ENCODE results near the gene CCNDBP1.

The CCNDBP1 gene

GRCh38 chr15:43184407-43185124 lies 637 bp upstream of the CCNDBP1 start:
- no peak for DNase-seq (ENCODE audit: low read depth)
- H3K4me3 ChIP-seq (ENCODE audit: control insufficient read depth, low read depth, low read length) = peak overlapping the region; percentile 84
- TF ChIP-seq CTCF (conservative IDR thresholded peaks at IDR 0.05; ENCODE audit: control insufficient read depth, insufficient read depth, low read depth, low read length) = no peak

- peak overlapping the region; percentile 84 for H3K4me3 ChIP-seq (ENCODE audit: control insufficient read depth, low read depth, low read length)
- DNase-seq (ENCODE audit: low read depth) = no peak
- TF ChIP-seq CTCF (conservative IDR thresholded peaks at IDR 0.05; ENCODE audit: control insufficient read depth, insufficient read depth, low read depth, low read length) = no peak
Measured at GRCh38 chr15:43186003-43186353, 775 bp downstream of the CCNDBP1 start.

DNA sequence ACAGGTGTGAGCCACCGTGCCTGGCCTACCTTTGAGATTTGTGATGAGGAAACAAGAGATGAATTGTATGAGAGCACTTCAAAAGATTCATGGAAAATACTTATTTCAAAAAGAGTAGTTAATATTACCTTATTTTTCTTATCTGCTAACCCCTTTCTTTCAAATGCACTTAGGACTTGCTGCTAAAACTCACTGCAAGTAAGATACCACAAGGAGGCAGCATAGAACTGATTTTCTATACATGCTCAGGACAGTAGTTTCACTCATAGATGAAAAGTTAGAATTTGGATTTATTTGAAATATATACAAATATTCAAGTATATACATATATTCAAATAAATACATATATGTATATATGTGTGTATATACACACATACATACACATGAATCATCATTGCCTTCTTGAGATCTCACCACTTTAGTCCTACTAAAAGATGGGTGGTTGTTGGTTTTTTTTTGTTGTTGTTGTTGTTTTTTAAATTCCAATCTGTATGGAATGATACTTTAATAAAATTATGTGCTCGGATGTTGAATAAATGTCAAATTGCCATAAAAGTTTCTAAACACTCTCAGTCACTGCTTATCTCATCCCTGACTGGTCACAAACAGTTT lies 2.4 kb downstream of the CCNDBP1 start:
- no peak overlapping the region for H3K4me3 ChIP-seq (ENCODE audit: control insufficient read depth, low read depth, low read length)
- DNase-seq (ENCODE audit: low read depth) = peak; percentile 70
- TF ChIP-seq CTCF (conservative IDR thresholded peaks at IDR 0.05; ENCODE audit: control insufficient read depth, insufficient read depth, low read depth, low read length) = peak; percentile 76

DNA sequence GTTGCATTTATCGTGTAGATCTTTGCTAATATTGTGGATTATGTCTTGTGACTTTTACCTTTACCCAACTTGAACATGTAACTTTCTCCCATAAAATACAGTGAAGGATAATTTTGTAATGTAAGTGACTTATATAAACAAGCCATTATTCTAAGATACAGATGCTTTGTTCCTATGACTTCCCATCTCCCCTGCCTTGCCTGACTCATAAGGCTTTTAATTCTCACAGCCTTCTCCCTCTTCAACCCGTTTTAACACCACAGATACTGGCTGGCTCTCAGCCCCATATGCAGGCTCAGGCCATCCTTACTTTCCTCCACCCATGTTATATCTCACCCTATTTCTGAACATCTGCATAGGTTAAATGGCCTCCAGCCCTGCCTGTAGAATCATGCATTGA lies 4.1 kb downstream of the CCNDBP1 start:
- no peak overlapping the region for H3K4me3 ChIP-seq (ENCODE audit: control insufficient read depth, low read depth, low read length)
- no peak for TF ChIP-seq CTCF (conservative IDR thresholded peaks at IDR 0.05; ENCODE audit: control insufficient read depth, insufficient read depth, low read depth, low read length)
- DNase-seq (ENCODE audit: low read depth) = no peak

DNA sequence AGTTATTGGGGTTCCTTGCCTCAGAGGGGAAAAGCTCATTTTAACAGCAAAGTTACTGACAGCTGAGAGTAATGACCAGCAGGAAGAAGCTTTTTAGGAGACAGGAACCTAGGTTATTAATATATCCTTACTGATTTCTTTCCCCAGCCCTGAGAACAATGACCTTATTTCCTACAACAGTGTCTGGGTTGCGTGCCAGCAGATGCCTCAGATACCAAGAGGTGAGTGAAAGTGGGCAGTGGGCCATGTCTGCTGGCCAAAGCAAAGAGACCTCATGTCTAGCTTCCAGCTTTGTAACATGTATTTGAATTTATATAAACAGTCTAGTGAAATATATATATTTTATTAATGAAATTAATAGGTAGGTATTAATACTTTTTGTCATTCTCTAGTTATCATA lies 5.0 kb downstream of the CCNDBP1 start:
- H3K4me3 ChIP-seq (ENCODE audit: control insufficient read depth, low read depth, low read length) = no peak overlapping the region
- no peak for DNase-seq (ENCODE audit: low read depth)
- no peak for TF ChIP-seq CTCF (conservative IDR thresholded peaks at IDR 0.05; ENCODE audit: control insufficient read depth, insufficient read depth, low read depth, low read length)

DNA sequence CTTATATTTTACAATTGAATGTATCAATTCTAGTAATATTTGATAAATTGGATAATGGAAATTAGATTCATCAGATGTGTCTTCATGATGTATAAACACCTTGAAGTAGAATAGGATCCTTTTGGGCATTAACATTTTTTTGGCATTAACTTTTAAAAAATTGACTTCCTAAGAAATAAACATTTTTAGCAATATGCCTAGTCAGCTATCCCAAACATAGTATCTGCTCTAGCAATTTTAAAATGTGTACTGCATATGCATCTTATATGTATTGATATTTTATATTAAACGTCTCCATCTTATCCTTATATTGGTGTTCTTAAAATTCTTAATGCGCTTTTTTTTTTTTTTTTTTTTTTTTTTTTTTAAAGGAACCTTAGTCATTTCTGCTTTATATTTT lies 8.5 kb downstream of the CCNDBP1 start:
- no peak for TF ChIP-seq CTCF (conservative IDR thresholded peaks at IDR 0.05; ENCODE audit: control insufficient read depth, insufficient read depth, low read depth, low read length)
- DNase-seq (ENCODE audit: low read depth) = no peak
- no peak overlapping the region for H3K4me3 ChIP-seq (ENCODE audit: control insufficient read depth, low read depth, low read length)

Measured in fibroblast of mammary gland (primary cell).